Activated naive CD4-positive, alpha-beta T cell treated with anti-CD3 and anti-CD28 coated beads, Interleukin-2, amount 50 U/mL, for 72 hours (primary cell): Measurements from ENCODE around the gene CEBPZ. TPM values are rescaled to one million over a fixed set of nuclear protein-coding genes. Genes with fewer than 3 reads are reported as not detected.

Experiments
- ATAC-seq, 2 donors: fragments of 150-1000 bp; cut with Tn5 transposase; 2 replicates each; pipeline ENCODE4 v1.10.0; 2021; ENCODE audit warnings: mild to moderate bottlenecking in 2 of 2, moderate library complexity in 2 of 2
- DNase-seq, 2 donors: peaks; one replicate each; pipeline ENCODE4 v3.0.0; 2021 to 2022; ENCODE audit warnings: low spot score in 2 of 2
- H3K27ac Mint-ChIP-seq, 2 donors: one replicate each; pipeline ENCODE4 v1.8.0; 2022; ENCODE audit warnings: mild to moderate bottlenecking in 2 of 2, mixed read lengths in 2 of 2
- H3K36me3 Mint-ChIP-seq, 2 donors: one replicate each; pipeline ENCODE4 v1.8.0; 2022; ENCODE audit warnings: mixed read lengths in 2 of 2
- H3K9me3 Mint-ChIP-seq, 2 donors: one replicate each; pipeline ENCODE4 v1.8.0; 2022; ENCODE audit warnings: mixed read lengths in 2 of 2
- total RNA-seq, 2 donors: library from RNA; stranded (reverse); gene quantifications; one replicate each; pipeline ENCODE4 v1.2.3, GENCODE V29; 2022

The CEBPZ gene
- total RNA-seq, 2 donors from 2014 or later: 60.6 to 79.1 TPM

GRCh38 chr2:37156857-37157714, 74.3 kb downstream of the CEBPZ start, which contains the start of gene EIF2AK2:
Gene EIF2AK2, minus strand, starts transcription at chr2:37156980. Its CDS starts 9,174 bp downstream, at chr2:37147806.
- Mint-ChIP-seq H3K9me3 (peaks cover 0 to 12% of the 10 kb centered on the region in 2 donors), H3K27ac (peak within 1 kb of the TSS; percentile 87 to 98), H3K36me3 (peaks cover 15 to 41% of the 10 kb centered on the region in 2 donors)
- peak; percentile 94 to 95 for ATAC-seq
- peak; percentile 78 to 81 for DNase-seq

GRCh38 chr2:37156071-37156856, 75.1 kb downstream of the CEBPZ start:
- ATAC-seq (peak; percentile 39 to 42), DNase-seq (peak; percentile 42 to 57)
- peak overlapping the region; percentile 87 to 98 for H3K27ac Mint-ChIP-seq
- peaks cover 0 to 12% of the 10 kb centered on the region in 2 donors for H3K9me3 Mint-ChIP-seq
- peaks cover 15 to 43% of the 10 kb centered on the region in 2 donors for H3K36me3 Mint-ChIP-seq

GRCh38 chr2:37154785-37155184, 76.6 kb downstream of the CEBPZ start:
- H3K36me3 Mint-ChIP-seq: peaks cover 15 to 43% of the 10 kb centered on the region in 2 donors
- ATAC-seq (no peak), DNase-seq (no peak)
- H3K27ac Mint-ChIP-seq: peak overlapping the region in 1 of 2 donors; percentile 87
- peaks cover 0 to 12% of the 10 kb centered on the region in 2 donors for H3K9me3 Mint-ChIP-seq

- Mint-ChIP-seq H3K9me3 (peaks cover 0 to 12% of the 10 kb centered on the region in 2 donors), H3K27ac (peak overlapping the region in 1 of 2 donors; percentile 17), H3K36me3 (peaks cover 22 to 50% of the 10 kb centered on the region in 2 donors)
- ATAC-seq (no peak), DNase-seq (no peak)
Observed at GRCh38 chr2:37153224-37153623, 78.2 kb downstream of the CEBPZ start.

Other genes with a start within 250 kb of the CEBPZ start
- gene HEATR5B, start 147.2 kb downstream of the CEBPZ start, total RNA-seq: 10 to 100 TPM; 17.1 to 21.1 TPM
- 10 to 100 TPM in 1 of 2 donors, 1 to 10 TPM in 1; 9.4 to 26.8 TPM for gene GPATCH11, start 147.1 kb downstream of the CEBPZ start, total RNA-seq
- gene EIF2AK2, start 74.6 kb downstream of the CEBPZ start, total RNA-seq: 10 to 100 TPM; 32.0 to 68.6 TPM
- gene SULT6B1, start 42.9 kb downstream of the CEBPZ start, total RNA-seq: not detected
- gene CEBPZOS, start 35.1 kb downstream of the CEBPZ start, total RNA-seq: 10 to 100 TPM; 29.1 to 46.9 TPM
- 10 to 100 TPM; 21.7 to 26.5 TPM for gene NDUFAF7, start 62 bp upstream of the CEBPZ start, total RNA-seq
- gene PRKD3, start 93.2 kb upstream of the CEBPZ start, total RNA-seq: 10 to 100 TPM; 18.1 to 20.6 TPM
- 1 to 10 TPM in 1 of 2 donors, not detected in 1; 1.5 TPM for gene QPCT, start 113.0 kb upstream of the CEBPZ start, total RNA-seq